Sigmoid colon (tissue), 4 donors: ENCODE results near the gene B4GALT6.

Source experiments
- CTCF ChIP-seq, 4 experiments: fragments of 450-650 bp in 3 of 4; fragments of 200-600 bp in 1 of 4; IDR thresholded peaks; one replicate each; pipeline ENCODE4 v1.5.1; 2016 to 2019; ENCODE audit warnings: antibody characterized with exemption in 4 of 4, mild to moderate bottlenecking in 3 of 4, moderate library complexity in 2 of 4
- EP300 ChIP-seq, 4 donors: sonication (generic); formaldehyde crosslinking; IDR thresholded peaks; one replicate each; pipeline ENCODE4 v1.6.1; 2017; ENCODE audit warnings: antibody characterized with exemption in 4 of 4
- POLR2A ChIP-seq, 2 donors: fragments of 450-650 bp; IDR thresholded peaks; one replicate each; pipeline ENCODE4 v1.6.1; 2016; ENCODE audit warnings: antibody characterized with exemption in 2 of 2, mild to moderate bottlenecking in 2 of 2, moderate library complexity in 2 of 2

DNA sequence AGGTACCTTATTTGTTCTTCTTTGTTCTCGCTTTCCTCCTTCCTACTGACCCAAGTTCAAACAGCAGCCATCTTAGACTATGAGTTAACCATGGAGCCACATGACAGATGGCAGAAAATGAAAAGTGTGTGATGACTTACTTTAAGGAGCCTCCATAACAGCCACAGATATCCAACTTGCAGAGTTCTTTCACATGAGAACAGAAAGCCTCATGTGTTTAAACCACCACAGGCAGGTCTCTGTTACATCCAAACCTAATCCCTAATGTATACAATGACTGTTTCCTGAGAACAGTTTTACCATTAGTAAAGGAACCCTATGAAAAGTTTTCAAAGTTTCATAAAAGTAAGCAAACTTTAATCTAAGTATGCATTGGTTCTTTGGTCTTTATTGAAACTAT is 20.3 kb downstream of the B4GALT6 start:
- TF ChIP-seq CTCF (IDR thresholded peaks at IDR 0.05) (no peak), POLR2A (IDR thresholded peaks at IDR 0.05) (no peak), EP300 (IDR thresholded peaks at IDR 0.05) (no peak)
